Neural crest cell (in vitro differentiated cells): ENCODE measurements around the gene DDX10. TPM values are rescaled to one million over a fixed set of nuclear protein-coding genes. Genes with fewer than 3 reads are reported as not detected.

Source experiments
- DNase-seq: peaks from one replicate; pipeline ENCODE4 v3.0.0; 2021; ENCODE audit warnings: low read depth, mixed read lengths, low spot score
- H3K27ac Mint-ChIP-seq: one replicate; pipeline ENCODE4 v1.8.0; 2021; ENCODE audit warnings: mild to moderate bottlenecking, mixed read lengths; ENCODE audit not compliant: unreplicated experiment
- H3K27me3 Mint-ChIP-seq: 2 replicates; pipeline ENCODE4 v1.8.0; 2021; ENCODE audit warnings: low read depth, mild to moderate bottlenecking, mixed read lengths
- H3K36me3 Mint-ChIP-seq: 2 replicates; pipeline ENCODE4 v1.8.0; 2021; ENCODE audit warnings: low read depth, mild to moderate bottlenecking, mixed read lengths
- H3K4me1 Mint-ChIP-seq: 2 replicates; pipeline ENCODE4 v1.8.0; 2021; ENCODE audit warnings: mixed read lengths
- H3K4me3 Mint-ChIP-seq: one replicate; pipeline ENCODE4 v1.8.0; 2021; ENCODE audit warnings: mild to moderate bottlenecking, mixed read lengths
- H3K9me3 Mint-ChIP-seq: 2 replicates; pipeline ENCODE4 v1.8.0; 2021; ENCODE audit warnings: mixed read lengths
- CTCF ChIP-seq: fragments of 200-600 bp; sonication (generic); conservative IDR thresholded peaks from 2 replicates; pipeline ENCODE4 v1.5.0; 2021; ENCODE audit warnings: antibody characterized with exemption, mild to moderate bottlenecking
- total RNA-seq: library from RNA; stranded (reverse); gene quantifications from 2 replicates; pipeline ENCODE4 v1.2.1, GENCODE V29; 2021

The DDX10 gene
- total RNA-seq, 1 donor from 2014 or later, result 38.5 TPM

GRCh38 chr11:108912581-108912980, 247.7 kb downstream of the DDX10 start:
- DNase-seq, result no peak
- no peak for TF ChIP-seq CTCF
- peaks cover 4% of the 10 kb centered on the region for H3K4me1 Mint-ChIP-seq
- H3K36me3 Mint-ChIP-seq, result peaks cover under 1% of the 10 kb centered on the region
- no peak overlapping the region for H3K27ac Mint-ChIP-seq
- H3K27me3 Mint-ChIP-seq, result peaks cover 57% of the 10 kb centered on the region
- no peaks in the 10 kb centered on the region for H3K9me3 Mint-ChIP-seq
- H3K4me3 Mint-ChIP-seq, result no peak overlapping the region

DNA sequence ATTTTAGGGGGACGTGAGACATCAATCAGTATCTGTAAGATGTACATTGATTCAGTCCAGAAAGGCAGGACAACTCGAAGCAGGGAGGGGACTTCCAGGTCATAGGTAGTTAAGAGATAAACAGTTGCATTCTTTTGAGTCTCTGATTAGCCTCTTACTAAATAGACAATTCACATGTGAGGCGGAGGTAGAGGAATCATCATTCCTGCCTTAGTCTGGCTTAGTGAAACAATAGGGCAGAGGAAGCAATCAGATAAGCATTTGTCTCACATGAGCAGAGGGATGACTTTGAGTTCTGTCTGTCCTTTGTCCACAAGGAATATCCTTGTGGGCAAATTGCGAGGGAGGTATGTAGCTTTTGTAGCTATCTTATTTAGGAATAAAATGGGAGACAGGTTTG, 248.3 kb downstream of the DDX10 start:
- H3K27ac Mint-ChIP-seq, result no peak overlapping the region
- no peak for DNase-seq
- no peak overlapping the region for H3K4me3 Mint-ChIP-seq
- H3K4me1 Mint-ChIP-seq, result peaks cover 4% of the 10 kb centered on the region
- no peaks in the 10 kb centered on the region for H3K9me3 Mint-ChIP-seq
- peaks cover 3% of the 10 kb centered on the region for H3K36me3 Mint-ChIP-seq
- no peak for TF ChIP-seq CTCF
- H3K27me3 Mint-ChIP-seq, result peaks cover 57% of the 10 kb centered on the region

- DNase-seq, result no peak
- peaks cover 3% of the 10 kb centered on the region for H3K36me3 Mint-ChIP-seq
- H3K9me3 Mint-ChIP-seq, result no peaks in the 10 kb centered on the region
- no peak overlapping the region for H3K4me3 Mint-ChIP-seq
- no peak overlapping the region for H3K27ac Mint-ChIP-seq
- TF ChIP-seq CTCF, result no peak
- H3K4me1 Mint-ChIP-seq, result peaks cover 4% of the 10 kb centered on the region
- H3K27me3 Mint-ChIP-seq, result peaks cover 55% of the 10 kb centered on the region
Observed at GRCh38 chr11:108914211-108914610, 249.3 kb downstream of the DDX10 start.

- Mint-ChIP-seq H3K4me3 (no peak overlapping the region), H3K36me3 (peaks cover 6% of the 10 kb centered on the region), H3K27ac (no peak overlapping the region), H3K4me1 (peaks cover 4% of the 10 kb centered on the region), H3K9me3 (no peaks in the 10 kb centered on the region), H3K27me3 (peaks cover 50% of the 10 kb centered on the region)
- TF ChIP-seq CTCF, result no peak
- no peak for DNase-seq
Observed at GRCh38 chr11:108914981-108915380, 250.1 kb downstream of the DDX10 start.

GRCh38 chr11:108915666-108916065, 250.8 kb downstream of the DDX10 start:
- TF ChIP-seq CTCF, result no peak
- DNase-seq, result no peak

GRCh38 chr11:108916290-108916689, 251.4 kb downstream of the DDX10 start:
- H3K4me3 Mint-ChIP-seq, result no peak overlapping the region
- peaks cover 4% of the 10 kb centered on the region for H3K4me1 Mint-ChIP-seq
- TF ChIP-seq CTCF, result no peak
- peaks cover 40% of the 10 kb centered on the region for H3K27me3 Mint-ChIP-seq
- H3K36me3 Mint-ChIP-seq, result peaks cover 6% of the 10 kb centered on the region
- no peak overlapping the region for H3K27ac Mint-ChIP-seq
- H3K9me3 Mint-ChIP-seq, result no peaks in the 10 kb centered on the region
- no peak for DNase-seq

More at GRCh38 chr11:108915666-108916065, 250.8 kb downstream of the DDX10 start:
- Mint-ChIP-seq H3K9me3 (no peaks in the 10 kb centered on the region), H3K27ac (no peak overlapping the region), H3K36me3 (peaks cover 6% of the 10 kb centered on the region), H3K4me1 (peaks cover 4% of the 10 kb centered on the region), H3K27me3 (peaks cover 46% of the 10 kb centered on the region), H3K4me3 (no peak overlapping the region)
